A673 (cell line): ENCODE results near the gene CNTN1. TPM values are rescaled to one million over a fixed set of nuclear protein-coding genes. Genes with fewer than 3 reads are reported as not detected.

Source experiments
- BruUV-seq: library from RNA; stranded (reverse); fragments of 400-500 nt; replicated peaks from 2 replicates; lab custom pipeline; 2021; lab: Mats Ljungman, UMichigan
- CTCF ChIA-PET: fragments of 300-600 bp; sonication (Branson Sonifier 250); formaldehyde crosslinking; loops from one replicate; lab custom pipeline; 2022; ENCODE audit warnings: antibody characterized with exemption; lab: Charles Lee
- POLR2A ChIA-PET: fragments of 300-600 bp; sonication (Branson Sonifier 250); formaldehyde crosslinking; loops from one replicate; lab custom pipeline; 2022; ENCODE audit warnings: antibody characterized with exemption; ENCODE audit not compliant: low non-redundant PET; lab: Charles Lee
- DNase-seq: peaks from one replicate; pipeline ENCODE4 v3.0.0-alpha.2; 2015; ENCODE audit warnings: low spot score
- H3K27ac ChIP-seq: fragments of 200-600 bp; sonication (generic); 2 replicates; pipeline ENCODE4 v1.5.1; 2016; ENCODE audit warnings: mixed run types, low read depth, mild to moderate bottlenecking, mixed read lengths, antibody characterized with exemption, low read length; ENCODE audit not compliant: poor library complexity, severe bottlenecking
- H3K27me3 ChIP-seq: fragments of 200-600 bp; sonication (generic); replicated peaks from 2 replicates; pipeline ENCODE4 v1.6.1; 2017; ENCODE audit warnings: mixed run types, low read depth, mild to moderate bottlenecking, mixed read lengths, antibody characterized with exemption, low read length; ENCODE audit not compliant: insufficient read depth, poor library complexity
- H3K36me3 ChIP-seq: fragments of 200-600 bp; sonication (generic); 2 replicates; pipeline ENCODE4 v1.6.1; 2016; ENCODE audit warnings: mixed run types, mild to moderate bottlenecking, mixed read lengths, antibody characterized with exemption, low read length; ENCODE audit not compliant: insufficient read depth, poor library complexity, severe bottlenecking
- H3K4me1 ChIP-seq: fragments of 200-600 bp; sonication (generic); 2 replicates; pipeline ENCODE4 v1.6.1; 2017; ENCODE audit warnings: mixed run types, mild to moderate bottlenecking, mixed read lengths, antibody characterized with exemption, low read length; ENCODE audit not compliant: insufficient read depth, poor library complexity, severe bottlenecking
- H3K4me3 ChIP-seq: fragments of 200-600 bp; sonication (generic); 2 replicates; pipeline ENCODE4 v1.5.1; 2016; ENCODE audit warnings: low read depth, mixed run types, mild to moderate bottlenecking, mixed read lengths, low read length; ENCODE audit not compliant: poor library complexity, severe bottlenecking
- H3K9me3 ChIP-seq: fragments of 200-600 bp; sonication (generic); 2 replicates; pipeline ENCODE4 v1.6.1; 2016; ENCODE audit warnings: mixed run types, low read depth, mild to moderate bottlenecking, mixed read lengths, antibody characterized with exemption, low read length; ENCODE audit not compliant: poor library complexity, severe bottlenecking
- EZH2 ChIP-seq: fragments of 200-600 bp; sonication (generic); IDR thresholded peaks from 2 replicates; pipeline ENCODE4 v1.6.1; 2017; ENCODE audit warnings: borderline replicate concordance, low read depth, mild to moderate bottlenecking, mixed read lengths, antibody characterized with exemption, low read length; ENCODE audit not compliant: poor library complexity, severe bottlenecking
- intact Hi-C: fragments of 100-400 bp; cut with micrococcal nuclease; formaldehyde crosslinking; loops from one replicate; pipeline ENCODE4 v1.10.0; 2022; ENCODE audit not compliant: unreplicated experiment
- total RNA-seq: library from RNA; stranded (reverse); gene quantifications from 2 replicates; pipeline ENCODE4 v1.2.3, GENCODE V29; 2021
- TF ChIP-seq, protein P1 (sequence below): fragments of 300-800, 200-600 bp; sonication (generic); conservative IDR thresholded peaks from 2 replicates; pipeline ENCODE4 v1.5.1; 2017; ENCODE audit warnings: low read depth, mild to moderate bottlenecking, antibody characterized with exemption, low read length, moderate library complexity, mixed read lengths

The CNTN1 gene
- total RNA-seq, 1 experiment from 2014 or later, result 0.90 TPM

- H3K36me3 ChIP-seq, result no peaks in the 10 kb centered on the region
- intact Hi-C loops, result no loop called here
- TF ChIP-seq, protein P1, sequence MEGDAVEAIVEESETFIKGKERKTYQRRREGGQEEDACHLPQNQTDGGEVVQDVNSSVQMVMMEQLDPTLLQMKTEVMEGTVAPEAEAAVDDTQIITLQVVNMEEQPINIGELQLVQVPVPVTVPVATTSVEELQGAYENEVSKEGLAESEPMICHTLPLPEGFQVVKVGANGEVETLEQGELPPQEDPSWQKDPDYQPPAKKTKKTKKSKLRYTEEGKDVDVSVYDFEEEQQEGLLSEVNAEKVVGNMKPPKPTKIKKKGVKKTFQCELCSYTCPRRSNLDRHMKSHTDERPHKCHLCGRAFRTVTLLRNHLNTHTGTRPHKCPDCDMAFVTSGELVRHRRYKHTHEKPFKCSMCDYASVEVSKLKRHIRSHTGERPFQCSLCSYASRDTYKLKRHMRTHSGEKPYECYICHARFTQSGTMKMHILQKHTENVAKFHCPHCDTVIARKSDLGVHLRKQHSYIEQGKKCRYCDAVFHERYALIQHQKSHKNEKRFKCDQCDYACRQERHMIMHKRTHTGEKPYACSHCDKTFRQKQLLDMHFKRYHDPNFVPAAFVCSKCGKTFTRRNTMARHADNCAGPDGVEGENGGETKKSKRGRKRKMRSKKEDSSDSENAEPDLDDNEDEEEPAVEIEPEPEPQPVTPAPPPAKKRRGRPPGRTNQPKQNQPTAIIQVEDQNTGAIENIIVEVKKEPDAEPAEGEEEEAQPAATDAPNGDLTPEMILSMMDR, result no peak
- no peak for TF ChIP-seq EZH2
- H3K4me1 ChIP-seq, result no peaks in the 10 kb centered on the region
- no peaks in the 10 kb centered on the region for H3K27me3 ChIP-seq
- POLR2A ChIA-PET, result no interaction called here
- CTCF ChIA-PET, result no interaction called here
- DNase-seq, result no peak
- no peak overlapping the region for H3K27ac ChIP-seq
- BruUV-seq, result no TSS peak
- H3K4me3 ChIP-seq, result no peak overlapping the region
- H3K9me3 ChIP-seq, result no peaks in the 10 kb centered on the region
These were observed 151.3 kb downstream of the CNTN1 start for GRCh38 chr12:40843495-40843894.

DNA sequence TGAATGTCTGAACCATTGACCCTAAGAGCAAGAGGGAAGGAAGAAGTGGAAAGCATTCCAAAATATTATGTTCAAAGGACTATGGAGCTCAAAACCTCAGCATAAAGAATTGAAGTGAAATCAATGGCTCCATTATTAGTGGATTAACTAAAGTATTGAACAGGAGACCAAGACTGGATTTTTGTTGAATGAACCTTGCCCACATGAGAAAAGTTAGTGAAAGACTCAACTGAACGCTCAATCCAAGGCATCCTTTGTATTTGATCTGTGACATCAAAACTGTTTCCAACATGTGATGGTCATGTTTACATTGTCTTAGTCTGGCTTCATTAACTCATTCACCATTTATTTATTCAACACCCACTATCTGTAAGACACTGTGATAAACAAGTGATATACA, 161.0 kb downstream of the CNTN1 start:
- ChIA-PET CTCF (no interaction called here), POLR2A (no interaction called here)
- H3K27ac ChIP-seq, result no peak overlapping the region
- H3K36me3 ChIP-seq, result no peaks in the 10 kb centered on the region
- no peaks in the 10 kb centered on the region for H3K27me3 ChIP-seq
- H3K9me3 ChIP-seq, result no peaks in the 10 kb centered on the region
- no peak for DNase-seq
- intact Hi-C loops, result no loop called here
- no peak overlapping the region for H3K4me3 ChIP-seq
- BruUV-seq, result no TSS peak
- no peaks in the 10 kb centered on the region for H3K4me1 ChIP-seq
- TF ChIP-seq EZH2, result no peak
- TF ChIP-seq, protein P1, result no peak

- no peaks in the 10 kb centered on the region for H3K4me1 ChIP-seq
- POLR2A ChIA-PET, result no interaction called here
- no peak for DNase-seq
- CTCF ChIA-PET, result no interaction called here
- H3K9me3 ChIP-seq, result no peaks in the 10 kb centered on the region
- H3K27ac ChIP-seq, result no peak overlapping the region
- H3K36me3 ChIP-seq, result no peaks in the 10 kb centered on the region
- H3K27me3 ChIP-seq, result no peaks in the 10 kb centered on the region
- no peak for TF ChIP-seq EZH2
- TF ChIP-seq, protein P1, result no peak
- intact Hi-C loops, result no loop called here
- no peak overlapping the region for H3K4me3 ChIP-seq
- no TSS peak for BruUV-seq
These were observed 162.4 kb downstream of the CNTN1 start for GRCh38 chr12:40854604-40855003.
